KOPT-K1 (cell line): ENCODE data around the gene MAP7.
"Not testable (repeated sequence)": the region's sequence is repeated elsewhere in the genome, so short reads cannot be mapped to it uniquely, and the experiment has no call there.

Experiments
- H3K27ac ChIP-seq: fragments of 200-600 bp; sonication (generic); 2 replicates; pipeline ENCODE4 v1.5.1; 2016; ENCODE audit warnings: antibody characterized with exemption, mild to moderate bottlenecking, low read depth, low read length; ENCODE audit not compliant: poor library complexity, severe bottlenecking
- H3K36me3 ChIP-seq: fragments of 200-600 bp; sonication (generic); 2 replicates; pipeline ENCODE4 v1.5.1; 2017; ENCODE audit warnings: antibody characterized with exemption, mild to moderate bottlenecking, low read length, moderate library complexity; ENCODE audit not compliant: insufficient read depth
- H3K9me3 ChIP-seq: fragments of 200-600 bp; sonication (generic); 2 replicates; pipeline ENCODE4 v1.5.1; 2017; ENCODE audit warnings: antibody characterized with exemption, low read length, mild to moderate bottlenecking; ENCODE audit not compliant: insufficient read depth, poor library complexity, severe bottlenecking

Gene MAP7

DNA sequence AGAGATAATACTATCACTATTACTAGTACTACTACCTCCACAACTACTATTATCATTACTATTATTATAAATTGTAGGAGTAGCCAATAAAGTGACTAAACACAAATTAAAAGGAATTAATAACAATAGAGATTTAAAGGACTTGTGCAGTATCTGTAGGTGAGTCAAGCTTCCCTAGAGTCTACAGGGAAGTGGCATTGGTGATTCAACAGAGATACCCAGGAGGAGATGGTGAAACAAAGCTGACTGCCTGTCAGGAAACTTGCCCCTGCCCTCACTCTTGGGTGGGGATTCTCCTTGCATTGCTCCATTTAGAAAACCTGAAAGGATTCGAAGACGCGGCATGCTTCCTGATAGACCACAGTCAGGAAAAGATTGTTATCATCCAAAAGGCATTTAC, 237.2 kb downstream of the MAP7 start:
- no peak overlapping the region for H3K27ac ChIP-seq
- no peaks in the 10 kb centered on the region for H3K36me3 ChIP-seq
- H3K9me3 ChIP-seq = no peaks in the 10 kb centered on the region

DNA sequence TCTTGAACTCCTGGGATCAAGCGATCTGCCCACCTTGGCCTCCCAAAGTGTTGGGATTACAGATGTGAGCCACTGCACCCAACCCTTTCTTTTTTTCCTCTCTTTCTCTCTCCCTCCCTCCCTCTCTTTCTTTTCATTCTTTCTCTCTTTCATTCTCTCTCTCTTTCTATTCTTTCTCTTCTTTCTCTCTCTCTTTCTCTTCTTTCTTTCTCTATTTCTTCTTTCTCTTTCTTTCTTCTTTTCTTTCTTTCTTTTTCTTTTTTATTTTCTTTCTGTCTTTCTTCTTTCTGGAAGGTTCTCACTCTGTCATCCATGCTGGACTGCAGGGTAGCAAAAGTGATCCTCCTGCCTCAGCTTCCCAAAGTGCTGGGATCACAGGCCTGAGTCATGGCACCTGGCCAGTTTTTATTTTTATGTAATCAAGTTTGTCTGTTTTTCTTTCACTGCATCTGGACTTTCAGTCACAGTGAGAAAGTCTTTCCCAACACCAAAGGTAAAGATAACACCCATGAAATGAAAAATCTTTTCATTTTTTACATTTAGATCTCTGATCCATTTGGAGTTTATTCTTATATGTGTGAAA, 240.4 kb downstream of the MAP7 start:
- Histone ChIP-seq H3K27ac (no peak overlapping the region), H3K9me3 (no peaks in the 10 kb centered on the region), H3K36me3 (no peaks in the 10 kb centered on the region)

DNA sequence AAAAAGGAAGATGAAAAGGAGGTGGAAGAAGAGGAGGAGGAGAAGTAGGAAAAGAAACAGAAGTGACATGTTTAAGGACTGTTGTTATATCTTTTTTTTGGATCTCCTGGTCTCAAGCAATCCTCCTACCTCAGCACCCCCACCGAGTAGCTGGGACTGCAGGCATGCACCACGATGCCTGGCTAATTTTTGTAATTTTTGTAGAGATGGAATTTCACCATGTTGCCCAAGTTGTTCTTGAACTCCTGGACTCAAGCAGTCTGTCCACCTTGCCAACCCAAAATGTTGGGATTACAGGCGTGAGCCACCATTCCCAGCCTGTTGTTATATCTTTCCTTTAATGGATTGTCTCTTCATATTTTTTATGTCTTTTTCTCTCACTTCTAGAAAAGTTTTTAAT, 241.1 kb downstream of the MAP7 start:
- H3K27ac ChIP-seq = no peak overlapping the region
- H3K36me3 ChIP-seq = no peaks in the 10 kb centered on the region
- H3K9me3 ChIP-seq = no peaks in the 10 kb centered on the region

GRCh38 chr6:136308469-136308868, 241.8 kb downstream of the MAP7 start:
- not testable (repeated sequence) for H3K27ac ChIP-seq, H3K36me3 ChIP-seq, H3K9me3 ChIP-seq

- H3K9me3 ChIP-seq = peaks cover 6% of the 10 kb centered on the region
- H3K36me3 ChIP-seq = no peaks in the 10 kb centered on the region
- H3K27ac ChIP-seq = no peak overlapping the region
Measured at GRCh38 chr6:136307351-136307750, 242.9 kb downstream of the MAP7 start.

DNA sequence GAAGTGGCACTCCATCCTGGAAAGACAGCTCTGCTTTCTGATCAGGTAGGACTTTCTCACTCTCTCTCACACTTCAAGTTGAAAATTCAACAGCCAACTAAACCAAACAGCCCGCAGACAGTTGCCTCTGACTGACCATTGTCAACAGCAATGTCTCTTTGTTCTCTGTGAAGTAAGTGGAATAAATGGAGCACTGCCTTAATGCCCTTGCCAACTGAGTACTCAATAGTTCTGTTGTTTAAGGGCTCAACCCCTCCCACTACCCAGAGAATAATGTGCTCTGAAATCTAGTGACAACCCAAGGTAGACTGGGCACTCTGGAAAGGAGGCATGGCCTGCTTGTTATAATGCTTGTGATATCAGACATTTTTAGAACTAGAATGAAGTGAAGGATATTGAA, 243.8 kb downstream of the MAP7 start:
- no peak overlapping the region for H3K27ac ChIP-seq
- peaks cover 6% of the 10 kb centered on the region for H3K9me3 ChIP-seq
- no peaks in the 10 kb centered on the region for H3K36me3 ChIP-seq

DNA sequence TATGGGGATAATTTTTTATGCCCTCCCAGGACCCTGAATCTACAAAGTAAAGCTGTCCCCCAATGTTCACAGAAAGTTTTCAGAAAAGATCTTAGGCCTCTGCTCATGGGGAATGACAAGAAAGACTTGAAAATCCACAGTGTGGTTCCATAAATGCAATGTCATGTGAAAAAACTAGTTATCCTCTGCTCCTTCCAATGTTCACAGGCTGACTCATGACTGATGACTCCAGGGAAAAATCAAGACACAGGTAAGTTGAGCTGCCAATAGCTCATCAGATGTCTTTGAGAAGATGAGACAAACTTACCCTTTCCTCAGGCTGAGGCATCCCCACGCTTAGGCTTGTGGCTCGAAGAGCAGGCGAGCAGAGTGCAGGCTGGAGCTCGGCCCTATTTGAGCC, 245.8 kb downstream of the MAP7 start:
- H3K9me3 ChIP-seq = peaks cover 6% of the 10 kb centered on the region
- H3K36me3 ChIP-seq = no peaks in the 10 kb centered on the region
- H3K27ac ChIP-seq = no peak overlapping the region

GRCh38 chr6:136303516-136303915, 246.7 kb downstream of the MAP7 start:
- Histone ChIP-seq H3K9me3 (peaks cover 6% of the 10 kb centered on the region), H3K36me3 (no peaks in the 10 kb centered on the region), H3K27ac (no peak overlapping the region)

DNA sequence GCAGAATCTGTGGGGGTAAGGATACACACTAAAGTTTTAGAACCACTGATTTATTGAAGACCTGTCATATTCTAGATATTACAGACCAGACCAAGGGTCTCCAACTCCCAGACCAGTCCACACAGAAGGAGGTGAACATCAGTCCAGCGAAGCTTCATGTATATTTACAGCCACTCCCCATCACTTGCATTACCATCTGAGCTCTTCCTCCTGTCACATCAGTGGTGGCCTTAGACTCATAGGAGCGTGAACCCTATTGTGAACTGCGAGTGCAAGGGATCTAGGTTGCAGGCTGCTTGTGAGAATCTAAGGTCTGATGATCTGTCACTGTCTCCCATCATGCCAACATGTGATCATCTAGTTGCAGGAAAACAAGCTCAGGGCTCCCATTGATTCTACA, 255.6 kb downstream of the MAP7 start:
- Histone ChIP-seq H3K9me3 (no peaks in the 10 kb centered on the region), H3K27ac (no peak overlapping the region), H3K36me3 (no peaks in the 10 kb centered on the region)
